Measurements from ENCODE around the gene INAFM2.

The INAFM2 gene

GRCh38 chr15:40313531-40314398, 9.7 kb upstream of the INAFM2 start:
- Histone ChIP-seq H3K27me3 (replicated peaks; ENCODE audit: control insufficient read depth, insufficient read depth, low read length) (no peaks in the 10 kb centered on the region), H3K36me3 (ENCODE audit: control insufficient read depth, insufficient read depth, low read length) (no peaks in the 10 kb centered on the region), H3K4me3 (replicated peaks; ENCODE audit: low read depth, low read length) (no peak overlapping the region)
- TF ChIP-seq CTCF (IDR thresholded peaks at IDR 0.05; ENCODE audit: insufficient read depth, low read length, poor library complexity, severe bottlenecking), result no peak
- DNase-seq (ENCODE audit: extremely low read depth, insufficient read length), result no peak

GRCh38 chr15:40314723-40315276, 8.7 kb upstream of the INAFM2 start:
- DNase-seq (ENCODE audit: extremely low read depth, insufficient read length), result no peak
- Histone ChIP-seq H3K27me3 (replicated peaks; ENCODE audit: control insufficient read depth, insufficient read depth, low read length) (no peaks in the 10 kb centered on the region), H3K36me3 (ENCODE audit: control insufficient read depth, insufficient read depth, low read length) (no peaks in the 10 kb centered on the region), H3K4me3 (replicated peaks; ENCODE audit: low read depth, low read length) (no peak overlapping the region)
- no peak for TF ChIP-seq CTCF (IDR thresholded peaks at IDR 0.05; ENCODE audit: insufficient read depth, low read length, poor library complexity, severe bottlenecking)

GRCh38 chr15:40316931-40317330, 6.6 kb upstream of the INAFM2 start:
- no peak for TF ChIP-seq CTCF (IDR thresholded peaks at IDR 0.05; ENCODE audit: insufficient read depth, low read length, poor library complexity, severe bottlenecking)
- Histone ChIP-seq H3K27me3 (replicated peaks; ENCODE audit: control insufficient read depth, insufficient read depth, low read length) (no peaks in the 10 kb centered on the region), H3K36me3 (ENCODE audit: control insufficient read depth, insufficient read depth, low read length) (no peaks in the 10 kb centered on the region), H3K4me3 (replicated peaks; ENCODE audit: low read depth, low read length) (no peak overlapping the region)
- no peak for DNase-seq (ENCODE audit: extremely low read depth, insufficient read length)

GRCh38 chr15:40317580-40317979, 5.9 kb upstream of the INAFM2 start:
- DNase-seq (ENCODE audit: extremely low read depth, insufficient read length), result no peak
- Histone ChIP-seq H3K4me3 (replicated peaks; ENCODE audit: low read depth, low read length) (no peak overlapping the region), H3K27me3 (replicated peaks; ENCODE audit: control insufficient read depth, insufficient read depth, low read length) (no peaks in the 10 kb centered on the region), H3K36me3 (ENCODE audit: control insufficient read depth, insufficient read depth, low read length) (no peaks in the 10 kb centered on the region)
- no peak for TF ChIP-seq CTCF (IDR thresholded peaks at IDR 0.05; ENCODE audit: insufficient read depth, low read length, poor library complexity, severe bottlenecking)

- H3K4me3 ChIP-seq (replicated peaks; ENCODE audit: low read depth, low read length), result no peak overlapping the region
- H3K27me3 ChIP-seq (replicated peaks; ENCODE audit: control insufficient read depth, insufficient read depth, low read length), result no peaks in the 10 kb centered on the region
- H3K36me3 ChIP-seq (ENCODE audit: control insufficient read depth, insufficient read depth, low read length), result no peaks in the 10 kb centered on the region
- no peak for TF ChIP-seq CTCF (IDR thresholded peaks at IDR 0.05; ENCODE audit: insufficient read depth, low read length, poor library complexity, severe bottlenecking)
- no peak for DNase-seq (ENCODE audit: extremely low read depth, insufficient read length)
Measured at GRCh38 chr15:40320409-40320808, 3.1 kb upstream of the INAFM2 start.
